ENCODE measurements around the gene TRAK1. TPM values are rescaled to one million over a fixed set of nuclear protein-coding genes. Genes with fewer than 3 reads are reported as not detected.
"Not testable (repeated sequence)": the region's sequence is repeated elsewhere in the genome, so short reads cannot be mapped to it uniquely, and the experiment has no call there.

Gene TRAK1
- total RNA-seq, 1 experiment from 2014 or later: 10.3 TPM

GRCh38 chr3:42098171-42098570 is 7.0 kb downstream of the TRAK1 start:
- DNase-seq (ENCODE audit: low spot score): no peak

GRCh38 chr3:42099020-42099765 is 8.0 kb downstream of the TRAK1 start:
- DNase-seq (ENCODE audit: low spot score): no peak

DNA sequence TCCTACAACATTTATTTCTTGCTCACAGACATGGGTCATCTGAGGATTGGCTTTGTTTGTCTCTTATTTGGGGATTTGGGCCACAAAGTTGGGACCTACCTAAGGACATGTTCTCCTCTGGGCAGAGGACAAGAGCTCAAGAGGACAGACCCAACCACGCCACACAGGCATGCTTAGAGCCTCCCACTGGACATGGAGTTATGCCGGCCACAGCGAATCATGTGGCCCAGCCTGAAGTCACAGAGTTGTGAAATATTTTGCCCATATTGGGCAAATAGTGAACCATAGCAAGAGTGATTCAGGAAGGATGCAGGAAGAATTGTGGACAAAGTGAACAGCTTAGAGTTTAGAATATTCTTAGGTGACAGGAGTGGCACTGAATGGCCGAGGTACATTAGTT is 9.9 kb downstream of the TRAK1 start:
- DNase-seq (ENCODE audit: low spot score): no peak

DNA sequence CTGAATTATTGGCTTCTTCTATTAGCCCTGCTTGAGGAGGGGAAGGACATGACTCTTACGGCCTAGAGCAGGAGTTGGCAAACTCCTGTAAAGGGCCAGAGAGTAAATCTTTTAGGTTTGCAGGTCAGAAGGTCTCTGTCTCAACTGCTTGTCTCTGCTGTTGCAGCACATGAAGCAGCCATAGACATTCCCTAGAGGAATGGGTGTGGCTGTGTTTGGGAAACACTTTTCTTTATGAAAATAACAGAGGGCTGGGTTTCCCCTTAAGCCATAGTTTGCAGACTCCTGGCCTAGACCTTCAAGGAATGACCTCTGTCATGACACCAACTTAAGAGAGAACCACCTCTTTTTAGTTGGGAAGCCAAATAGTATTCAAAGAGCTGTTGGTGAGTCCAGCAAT is 10.3 kb downstream of the TRAK1 start:
- no peak for DNase-seq (ENCODE audit: low spot score)

- no peak for DNase-seq (ENCODE audit: low spot score)
Observed at GRCh38 chr3:42102571-42102970, 11.4 kb downstream of the TRAK1 start.

DNA sequence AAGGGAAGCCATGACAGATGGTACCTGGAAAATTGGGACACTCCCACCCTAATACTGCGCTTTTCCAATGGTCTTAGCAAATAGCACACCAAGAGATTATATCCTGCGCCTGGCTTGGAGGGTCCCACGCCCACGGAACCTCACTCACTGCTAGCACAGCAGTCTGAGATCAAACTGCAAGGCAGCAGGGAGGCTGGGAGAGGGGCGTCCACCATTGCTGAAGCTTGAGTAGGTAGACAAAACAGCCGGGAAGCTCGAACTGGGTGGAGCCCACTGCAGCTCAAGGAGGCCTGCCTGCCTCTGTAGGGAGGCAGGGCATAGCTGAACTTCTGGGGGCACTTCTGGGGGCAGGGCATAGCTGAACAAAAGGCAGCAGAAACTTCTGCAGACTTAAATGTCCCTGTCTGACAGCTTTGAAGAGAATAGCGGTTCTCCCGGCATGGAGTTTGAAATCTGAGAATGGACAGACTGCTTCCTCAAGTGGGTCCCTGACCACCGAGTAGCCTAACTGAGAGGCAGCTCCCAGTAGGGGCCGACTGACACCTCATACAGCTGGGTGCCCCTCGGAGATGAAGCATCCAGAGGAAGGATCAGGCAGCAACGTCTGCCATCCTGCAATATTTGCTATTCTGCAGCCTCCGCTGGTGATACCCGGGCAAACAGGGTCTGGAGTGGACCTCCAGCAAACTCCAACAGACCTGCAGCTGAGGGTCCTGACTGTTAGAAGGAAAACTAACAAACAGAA is 12.9 kb downstream of the TRAK1 start:
- not testable (repeated sequence) for DNase-seq (ENCODE audit: low spot score)

GRCh38 chr3:42105994-42106393 is 14.8 kb downstream of the TRAK1 start:
- DNase-seq (ENCODE audit: low spot score): not testable (repeated sequence)

GRCh38 chr3:42106646-42107045 is 15.5 kb downstream of the TRAK1 start:
- DNase-seq (ENCODE audit: low spot score): no peak

- no peak for DNase-seq (ENCODE audit: low spot score)
Observed at GRCh38 chr3:42110631-42111030, 19.5 kb downstream of the TRAK1 start.

DNA sequence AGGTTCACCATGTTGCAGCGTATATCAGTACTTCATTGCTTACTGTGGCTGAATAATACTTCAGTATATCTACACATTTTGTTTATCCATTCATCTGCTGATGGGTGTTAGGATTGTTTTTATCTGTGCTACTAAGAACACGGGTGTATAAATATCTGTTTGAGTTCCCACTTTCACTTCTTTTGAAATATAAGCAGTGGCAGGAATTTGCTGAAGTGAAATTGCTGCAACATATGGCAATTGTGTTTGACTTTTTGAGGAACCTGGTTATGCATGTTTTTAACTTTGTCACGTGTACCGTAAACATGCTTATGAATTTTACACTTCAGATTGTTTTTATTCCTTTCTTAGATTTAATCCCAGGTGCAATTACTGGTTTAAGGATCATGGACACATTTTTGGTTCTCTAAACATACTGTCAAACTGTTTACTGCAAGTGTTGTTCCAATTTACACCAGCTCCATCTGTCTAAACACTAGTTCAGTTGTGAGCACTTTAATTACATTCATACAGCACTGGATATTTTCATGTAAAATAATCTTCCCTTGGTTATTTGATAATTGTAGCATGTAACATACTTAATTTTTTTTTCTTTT is 23.1 kb downstream of the TRAK1 start:
- DNase-seq (ENCODE audit: low spot score): no peak

GRCh38 chr3:42115215-42115614 is 24.1 kb downstream of the TRAK1 start:
- DNase-seq (ENCODE audit: low spot score): no peak

DNA sequence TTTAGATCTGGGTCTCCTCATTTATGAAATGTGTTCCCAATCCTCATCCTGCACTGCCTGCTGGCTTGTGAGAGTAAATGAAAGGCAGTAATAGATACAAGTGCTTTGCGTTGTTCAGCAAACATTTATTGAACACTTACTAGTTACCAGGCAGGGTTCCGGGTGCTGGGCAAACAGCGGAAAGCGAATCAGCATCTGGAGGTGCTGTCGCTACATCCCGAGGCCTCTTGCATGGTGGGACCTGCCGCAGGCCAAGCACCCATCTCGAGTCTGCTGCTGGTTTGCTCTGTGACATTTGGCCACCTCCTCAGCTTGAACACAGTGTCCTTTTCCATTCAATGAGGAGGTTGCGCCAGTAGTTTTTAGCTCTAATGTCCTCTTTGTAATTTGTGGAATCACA is 24.8 kb downstream of the TRAK1 start:
- no peak for DNase-seq (ENCODE audit: low spot score)

GRCh38 chr3:42116466-42116865 is 25.3 kb downstream of the TRAK1 start:
- no peak for DNase-seq (ENCODE audit: low spot score)

- peak; percentile 73 for DNase-seq (ENCODE audit: low spot score)
Observed at GRCh38 chr3:42117175-42118008, 26.2 kb downstream of the TRAK1 start.

DNA sequence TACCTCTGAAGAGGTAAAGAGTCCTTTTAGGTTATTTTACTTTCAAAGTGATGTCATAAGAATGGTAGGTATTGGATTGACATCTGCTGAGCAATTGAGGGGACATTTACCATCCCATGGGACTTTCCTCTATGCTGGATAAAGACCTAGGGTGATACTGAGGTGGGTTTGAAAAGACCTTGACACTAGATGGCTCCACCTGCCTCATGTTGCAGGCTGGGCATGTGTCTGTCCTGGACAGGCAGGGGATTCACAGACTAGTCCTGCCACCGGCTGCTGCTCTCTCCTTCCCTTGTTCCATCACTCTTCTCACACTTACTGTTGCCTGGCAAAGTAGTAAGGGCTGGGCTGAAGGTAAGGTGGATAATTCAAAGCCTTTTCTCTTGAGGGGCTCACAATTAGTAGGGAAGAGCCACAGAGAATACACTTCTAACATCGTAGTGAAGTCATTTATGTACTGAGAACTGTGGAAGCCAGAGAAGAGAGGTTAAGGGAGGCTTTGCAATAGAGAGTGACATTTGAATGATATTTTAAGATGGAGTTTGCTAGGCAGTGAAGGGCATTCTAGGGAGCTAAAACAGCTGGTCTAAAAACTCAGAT is 27.7 kb downstream of the TRAK1 start:
- DNase-seq (ENCODE audit: low spot score): peak; percentile 47

DNA sequence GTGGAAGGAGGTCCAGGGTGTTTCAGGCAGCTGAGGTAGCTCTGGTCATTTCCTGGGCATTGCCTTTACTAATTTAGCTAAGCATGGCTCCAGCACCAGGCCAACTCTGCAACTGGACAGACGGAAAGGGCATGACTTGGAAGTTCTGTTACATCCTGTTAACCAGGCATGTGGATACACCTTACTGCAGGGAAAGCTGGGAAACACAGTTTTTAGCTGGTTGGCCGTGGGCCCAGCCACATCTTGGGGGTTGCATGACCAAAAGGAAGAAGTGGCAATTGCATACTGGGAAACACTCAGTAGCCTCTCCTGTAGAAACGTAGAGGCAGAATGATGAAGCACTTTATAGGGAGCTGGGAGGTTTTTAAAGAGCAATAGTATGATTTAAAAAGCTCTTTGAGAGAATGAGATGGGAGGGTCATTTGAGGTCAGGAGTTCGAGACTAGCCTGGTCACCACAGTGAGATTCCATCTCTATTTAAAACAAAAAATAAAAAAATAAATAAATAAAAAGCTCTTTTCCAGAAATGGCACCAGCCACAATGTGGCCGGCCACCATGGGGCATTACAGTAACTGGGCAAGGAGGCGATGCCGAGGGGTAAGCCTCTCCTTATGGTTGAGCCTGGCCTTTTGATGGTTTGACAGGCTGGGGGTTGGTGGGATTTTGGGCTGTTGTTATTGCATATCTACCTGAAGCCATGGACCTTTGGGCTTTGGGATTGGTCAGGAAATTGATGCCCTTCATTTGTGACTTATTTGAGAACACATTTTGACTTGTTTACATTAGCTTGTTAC is 28.6 kb downstream of the TRAK1 start:
- DNase-seq (ENCODE audit: low spot score): no peak

- no peak for DNase-seq (ENCODE audit: low spot score)
Observed at GRCh38 chr3:42120866-42121265, 29.7 kb downstream of the TRAK1 start.

DNA sequence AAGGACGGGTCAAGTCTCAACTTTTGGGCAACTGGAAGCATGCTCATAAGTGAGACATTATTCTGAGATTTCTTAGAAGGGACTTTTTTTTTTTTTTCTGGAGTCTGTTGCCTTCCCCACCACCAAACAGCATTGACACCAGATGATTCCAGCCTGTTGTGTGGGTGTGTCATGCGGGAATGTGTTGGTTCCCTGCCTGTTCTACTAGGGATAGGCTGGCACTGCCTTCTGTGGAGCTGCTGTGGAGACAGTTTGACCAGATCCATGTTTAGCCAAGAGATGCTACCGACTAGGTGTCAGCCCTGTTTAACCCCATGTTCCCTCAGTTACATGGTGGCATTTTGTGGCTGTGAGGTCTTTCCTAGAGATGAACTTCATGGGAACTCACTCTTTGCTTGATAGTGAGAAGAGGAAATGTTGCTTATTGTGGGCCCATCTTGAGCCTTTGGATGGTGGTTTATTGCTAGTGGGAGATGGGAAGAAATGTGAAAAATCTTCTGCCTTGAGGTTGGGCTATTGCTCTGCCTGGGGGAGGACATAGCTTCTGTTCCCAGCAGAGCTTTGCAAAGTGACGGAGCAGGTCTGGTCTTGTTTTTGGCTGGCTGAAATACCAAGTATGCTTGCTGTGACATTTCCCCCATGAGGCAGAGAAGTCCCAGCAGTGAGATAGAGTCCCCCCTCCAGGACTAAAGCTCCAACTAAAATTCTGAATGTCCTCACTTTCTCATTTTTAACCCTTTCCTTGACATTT is 31.3 kb downstream of the TRAK1 start:
- DNase-seq (ENCODE audit: low spot score): no peak

- DNase-seq (ENCODE audit: low spot score): no peak
Observed at GRCh38 chr3:42123012-42123581, 31.9 kb downstream of the TRAK1 start.

All from A172 (cell line).